NT2/D1 (cell line): ENCODE data around the gene EREG.

ENCODE experiments used
- DNase-seq: peaks from one replicate; pipeline ENCODE4 v3.0.0-alpha.2; 2011; ENCODE audit warnings: low read depth, low spot score
- H3K27me3 ChIP-seq: 2 replicates; pipeline ENCODE4 v1.6.0; 2011; ENCODE audit warnings: mild to moderate bottlenecking; ENCODE audit not compliant: insufficient read length, insufficient read depth
- H3K36me3 ChIP-seq: 2 replicates; pipeline ENCODE4 v1.6.1; 2011; ENCODE audit warnings: mild to moderate bottlenecking, low read length, mixed read lengths; ENCODE audit not compliant: insufficient read depth, insufficient read length
- H3K4me1 ChIP-seq: 2 replicates; pipeline ENCODE4 v1.5.1; 2011; ENCODE audit not compliant: insufficient read depth, insufficient read length
- H3K4me3 ChIP-seq: 2 replicates; pipeline ENCODE4 v1.5.1; 2011; ENCODE audit warnings: low read depth; ENCODE audit not compliant: insufficient read length
- H3K9ac ChIP-seq: 2 replicates; pipeline ENCODE4 v1.6.0; 2011; ENCODE audit warnings: low read depth; ENCODE audit not compliant: insufficient read length
- H3K9me3 ChIP-seq: 2 replicates; pipeline ENCODE4 v1.5.1; 2011; ENCODE audit warnings: mild to moderate bottlenecking, low read length; ENCODE audit not compliant: insufficient read depth
- SUZ12 ChIP-seq: IDR thresholded peaks from 2 replicates; pipeline ENCODE4 v1.6.1; 2011; ENCODE audit not compliant: insufficient read length, insufficient read depth; ENCODE audit errors: extremely low read depth
- YY1 ChIP-seq: IDR thresholded peaks from 2 replicates; pipeline ENCODE4 v1.6.1; 2011; ENCODE audit not compliant: insufficient read length, insufficient read depth
- ZNF274 ChIP-seq: IDR thresholded peaks from 2 replicates; pipeline ENCODE4 v1.6.1; 2011; ENCODE audit warnings: mild to moderate bottlenecking, low read depth, low read length

EREG gene

GRCh38 chr4:74367656-74368290 is 2.8 kb downstream of the EREG start:
- H3K4me3 ChIP-seq, result no peak overlapping the region
- H3K9me3 ChIP-seq, result no peaks in the 10 kb centered on the region
- H3K9ac ChIP-seq, result no peak overlapping the region
- no peaks in the 10 kb centered on the region for H3K4me1 ChIP-seq
- no peak for DNase-seq
- no peaks in the 10 kb centered on the region for H3K36me3 ChIP-seq
- TF ChIP-seq ZNF274 (no peak), SUZ12 (no peak), YY1 (no peak)
- peaks cover 29% of the 10 kb centered on the region for H3K27me3 ChIP-seq

GRCh38 chr4:74368596-74368995 is 3.7 kb downstream of the EREG start:
- Histone ChIP-seq H3K9ac (no peak overlapping the region), H3K4me3 (no peak overlapping the region), H3K27me3 (peaks cover 29% of the 10 kb centered on the region), H3K4me1 (no peaks in the 10 kb centered on the region), H3K36me3 (no peaks in the 10 kb centered on the region), H3K9me3 (no peaks in the 10 kb centered on the region)
- DNase-seq, result no peak
- TF ChIP-seq ZNF274 (no peak), YY1 (no peak), SUZ12 (no peak)

DNA sequence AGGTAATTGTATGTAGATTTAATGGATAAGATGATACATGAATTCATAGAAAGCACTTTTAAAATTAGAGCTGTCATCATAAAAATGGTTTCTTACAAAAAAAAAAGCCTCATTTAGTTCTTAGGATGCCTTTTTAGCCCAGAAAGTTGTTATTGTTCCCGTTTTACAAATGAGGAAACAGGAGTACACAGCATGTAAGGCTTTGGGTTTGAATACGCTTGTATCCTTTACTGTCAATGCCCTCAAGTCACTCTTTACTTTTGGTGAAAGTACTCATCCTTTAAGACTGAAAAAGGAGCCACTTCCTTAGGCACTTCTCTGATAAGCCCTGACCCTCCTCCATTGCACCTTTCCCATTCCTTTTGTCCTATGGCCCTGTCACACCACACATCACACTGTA is 4.9 kb downstream of the EREG start:
- Histone ChIP-seq H3K36me3 (no peaks in the 10 kb centered on the region), H3K4me3 (no peak overlapping the region), H3K9me3 (no peaks in the 10 kb centered on the region), H3K27me3 (peaks cover 21% of the 10 kb centered on the region), H3K9ac (no peak overlapping the region), H3K4me1 (no peaks in the 10 kb centered on the region)
- TF ChIP-seq YY1 (no peak), ZNF274 (no peak), SUZ12 (no peak)
- no peak for DNase-seq

DNA sequence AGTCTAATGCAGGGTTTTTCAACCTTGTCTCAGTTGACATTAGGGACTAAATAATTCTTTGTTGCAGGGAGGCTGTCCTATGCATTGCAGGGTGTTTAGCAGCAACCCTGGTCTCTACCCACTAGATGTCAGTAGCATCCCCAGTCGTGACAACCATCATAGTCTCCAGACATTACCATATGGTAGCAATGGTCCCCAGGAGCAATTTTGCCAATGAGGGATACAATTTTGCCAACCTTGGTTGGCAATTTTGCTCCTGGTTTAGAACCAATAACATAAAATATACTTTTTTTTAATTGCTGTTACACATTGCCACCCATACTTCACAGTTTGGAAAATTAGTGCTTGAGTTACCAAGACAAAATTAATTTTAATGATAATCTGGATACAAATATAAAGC is 6.0 kb downstream of the EREG start:
- no peak for DNase-seq
- H3K9me3 ChIP-seq, result no peaks in the 10 kb centered on the region
- no peak overlapping the region for H3K9ac ChIP-seq
- H3K4me1 ChIP-seq, result no peaks in the 10 kb centered on the region
- H3K27me3 ChIP-seq, result peaks cover 10% of the 10 kb centered on the region
- TF ChIP-seq SUZ12 (no peak), YY1 (no peak), ZNF274 (no peak)
- no peak overlapping the region for H3K4me3 ChIP-seq
- H3K36me3 ChIP-seq, result no peaks in the 10 kb centered on the region

- H3K36me3 ChIP-seq, result no peaks in the 10 kb centered on the region
- TF ChIP-seq YY1 (no peak), SUZ12 (no peak), ZNF274 (no peak)
- no peaks in the 10 kb centered on the region for H3K9me3 ChIP-seq
- H3K9ac ChIP-seq, result no peak overlapping the region
- DNase-seq, result no peak
- no peak overlapping the region for H3K4me3 ChIP-seq
- no peaks in the 10 kb centered on the region for H3K27me3 ChIP-seq
- H3K4me1 ChIP-seq, result no peaks in the 10 kb centered on the region
Observed at GRCh38 chr4:74374128-74374527, 9.2 kb downstream of the EREG start.

- Histone ChIP-seq H3K9ac (no peak overlapping the region), H3K36me3 (no peaks in the 10 kb centered on the region), H3K4me1 (no peaks in the 10 kb centered on the region), H3K27me3 (no peaks in the 10 kb centered on the region), H3K4me3 (no peak overlapping the region), H3K9me3 (no peaks in the 10 kb centered on the region)
- no peak for TF ChIP-seq YY1
- DNase-seq, result no peak
Observed at GRCh38 chr4:74374561-74375327, 9.8 kb downstream of the EREG start.

DNA sequence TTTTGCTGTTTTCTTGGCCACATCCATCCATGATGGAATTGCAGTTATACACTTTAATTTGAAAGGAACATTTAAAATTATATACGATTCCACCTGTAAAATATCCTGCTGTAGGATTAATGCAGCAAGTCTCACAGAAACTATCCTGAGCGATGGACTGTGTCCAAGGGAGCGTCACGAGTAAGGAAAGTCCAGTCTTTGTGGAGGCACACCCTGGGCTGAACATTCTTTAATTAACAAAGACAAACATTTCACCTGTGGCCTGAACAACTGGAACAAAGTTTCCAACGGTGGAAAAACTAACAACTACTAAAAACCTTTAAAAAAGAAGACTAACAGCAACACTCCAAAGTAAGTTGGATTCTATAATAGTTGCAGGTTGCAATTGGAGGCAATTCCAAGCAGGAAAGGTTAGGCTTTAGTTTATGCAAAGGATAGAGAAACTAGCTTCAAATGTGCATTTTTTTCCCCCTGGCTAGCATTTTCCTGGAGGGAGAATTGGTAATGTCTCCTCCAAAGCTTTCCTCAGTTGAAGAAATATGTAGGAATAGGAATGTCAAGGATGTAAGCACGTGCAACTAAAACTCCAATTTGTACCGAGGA is 11.0 kb downstream of the EREG start:
- Histone ChIP-seq H3K9ac (no peak overlapping the region), H3K36me3 (no peaks in the 10 kb centered on the region), H3K27me3 (no peaks in the 10 kb centered on the region), H3K9me3 (no peaks in the 10 kb centered on the region), H3K4me1 (no peaks in the 10 kb centered on the region), H3K4me3 (no peak overlapping the region)
- DNase-seq, result no peak
- TF ChIP-seq YY1 (no peak), SUZ12 (no peak), ZNF274 (no peak)
